ENCODE results near the gene EFCC1. TPM values are rescaled to one million over a fixed set of nuclear protein-coding genes. Genes with fewer than 3 reads are reported as not detected.

The EFCC1 gene
- total RNA-seq, 1 experiment from 2014 or later, result 0.24 TPM

GRCh38 chr3:129013491-129013891, 12.4 kb downstream of the EFCC1 start:
- H3K4me3 ChIP-seq, result no peak overlapping the region

GRCh38 chr3:129014148-129014547, 13.0 kb downstream of the EFCC1 start:
- no peak overlapping the region for H3K4me3 ChIP-seq
- no peak overlapping the region for H2AFZ ChIP-seq
- no peak overlapping the region for H3K27ac ChIP-seq
- H3K4me1 ChIP-seq (replicated peaks; ENCODE audit: insufficient read depth), result peaks cover 16% of the 10 kb centered on the region
- CTCF ChIA-PET, result no interaction called here
- H3K9me3 ChIP-seq (ENCODE audit: insufficient read depth, low read depth), result no peaks in the 10 kb centered on the region
- H3K79me2 ChIP-seq (ENCODE audit: low read depth), result no peaks in the 10 kb centered on the region
- no peaks in the 10 kb centered on the region for H3K9me2 ChIP-seq (ENCODE audit: insufficient read depth)
- DNase-seq, result no peak
- intact Hi-C loops (cut with micrococcal nuclease; ENCODE audit: unreplicated experiment), result no loop called here
- POLR2A ChIA-PET (ENCODE audit: unreplicated experiment), result no interaction called here
- no TSS peak for BruUV-seq (replicated peaks)
- H4K20me1 ChIP-seq (ENCODE audit: insufficient read depth), result no peaks in the 10 kb centered on the region
- H3K36me3 ChIP-seq (ENCODE audit: low read depth), result no peaks in the 10 kb centered on the region
- H3K27me3 ChIP-seq (ENCODE audit: insufficient read depth, low read depth), result no peaks in the 10 kb centered on the region
- no peaks in the 10 kb centered on the region for H3F3A ChIP-seq (ENCODE audit: insufficient read depth, low read depth)
- TF ChIP-seq EZH2 (IDR thresholded peaks at IDR 0.05; ENCODE audit: low read depth) (no peak), CTCF (conservative IDR thresholded peaks at IDR 0.05) (no peak)
- no peak overlapping the region for H3K4me2 ChIP-seq

More at GRCh38 chr3:129013491-129013891, 12.4 kb downstream of the EFCC1 start:
- H4K20me1 ChIP-seq (ENCODE audit: insufficient read depth), result no peaks in the 10 kb centered on the region
- H2AFZ ChIP-seq, result no peak overlapping the region
- POLR2A ChIA-PET (ENCODE audit: unreplicated experiment), result no interaction called here
- H3K9me2 ChIP-seq (ENCODE audit: insufficient read depth), result no peaks in the 10 kb centered on the region
- no peaks in the 10 kb centered on the region for H3K9me3 ChIP-seq (ENCODE audit: insufficient read depth, low read depth)
- H3K36me3 ChIP-seq (ENCODE audit: low read depth), result no peaks in the 10 kb centered on the region
- no peaks in the 10 kb centered on the region for H3K27me3 ChIP-seq (ENCODE audit: insufficient read depth, low read depth)
- H3K4me2 ChIP-seq, result no peak overlapping the region
- DNase-seq, result no peak
- no peak for TF ChIP-seq CTCF (conservative IDR thresholded peaks at IDR 0.05)
- H3K79me2 ChIP-seq (ENCODE audit: low read depth), result no peaks in the 10 kb centered on the region
- no TSS peak for BruUV-seq (replicated peaks)
- H3K27ac ChIP-seq, result no peak overlapping the region
- intact Hi-C loops (cut with micrococcal nuclease; ENCODE audit: unreplicated experiment), result no loop called here
- peaks cover 16% of the 10 kb centered on the region for H3K4me1 ChIP-seq (replicated peaks; ENCODE audit: insufficient read depth)
- no peaks in the 10 kb centered on the region for H3F3A ChIP-seq (ENCODE audit: insufficient read depth, low read depth)
- CTCF ChIA-PET, result no interaction called here

GRCh38 chr3:129014793-129015345, 13.8 kb downstream of the EFCC1 start:
- Histone ChIP-seq H2AFZ (no peak overlapping the region), H3K36me3 (ENCODE audit: low read depth) (no peaks in the 10 kb centered on the region), H3K27ac (no peak overlapping the region), H3F3A (ENCODE audit: insufficient read depth, low read depth) (no peaks in the 10 kb centered on the region), H3K27me3 (ENCODE audit: insufficient read depth, low read depth) (no peaks in the 10 kb centered on the region), H3K9me2 (ENCODE audit: insufficient read depth) (no peaks in the 10 kb centered on the region), H3K79me2 (ENCODE audit: low read depth) (no peaks in the 10 kb centered on the region), H3K4me2 (no peak overlapping the region), H3K4me1 (replicated peaks; ENCODE audit: insufficient read depth) (peaks cover 16% of the 10 kb centered on the region), H3K9me3 (ENCODE audit: insufficient read depth, low read depth) (no peaks in the 10 kb centered on the region), H4K20me1 (ENCODE audit: insufficient read depth) (no peaks in the 10 kb centered on the region), H3K4me3 (no peak overlapping the region)
- no TSS peak for BruUV-seq (replicated peaks)
- TF ChIP-seq EZH2 (IDR thresholded peaks at IDR 0.05; ENCODE audit: low read depth) (no peak), CTCF (conservative IDR thresholded peaks at IDR 0.05) (no peak)
- intact Hi-C loops (cut with micrococcal nuclease; ENCODE audit: unreplicated experiment), result no loop called here
- no peak for DNase-seq
- CTCF ChIA-PET, result interaction anchor here (0.6 kb wide), 1 partner anchor 277 kb away, joined by 8 read pairs; no protein-coding TSS in a partner anchor
- POLR2A ChIA-PET (ENCODE audit: unreplicated experiment), result no interaction called here

Data from PC-9 (cell line).